Ishikawa (cell line): ENCODE measurements around the gene SAPCD2.

ENCODE experiments used
- CEBPB ChIP-seq: IDR thresholded peaks from 2 replicates; pipeline ENCODE4 v1.6.1; 2012
- CREB1 ChIP-seq: IDR thresholded peaks from 2 replicates; pipeline ENCODE4 v1.6.1; 2012; ENCODE audit warnings: low read depth
- EGR1 ChIP-seq: IDR thresholded peaks from 2 replicates; pipeline ENCODE4 v1.6.1; 2012
- EP300 ChIP-seq: IDR thresholded peaks from 2 replicates; pipeline ENCODE4 v1.6.1; 2012; ENCODE audit warnings: borderline replicate concordance
- FOXM1 ChIP-seq: IDR thresholded peaks from 2 replicates; pipeline ENCODE4 v1.6.1; 2012; ENCODE audit warnings: low read depth, borderline replicate concordance
- MAX ChIP-seq: IDR thresholded peaks from 2 replicates; pipeline ENCODE4 v1.6.1; 2012
- NFIC ChIP-seq: IDR thresholded peaks from 2 replicates; pipeline ENCODE4 v1.6.1; 2012
- RAD21 ChIP-seq: IDR thresholded peaks from 2 replicates; pipeline ENCODE4 v1.6.1; 2012; ENCODE audit warnings: low read depth
- REST ChIP-seq: IDR thresholded peaks from 2 replicates; pipeline ENCODE4 v1.6.1; 2012; ENCODE audit warnings: low read depth, mild to moderate bottlenecking
- TAF1 ChIP-seq: IDR thresholded peaks from 2 replicates; pipeline ENCODE4 v1.6.1; 2012; ENCODE audit warnings: low read depth, mild to moderate bottlenecking
- TCF12 ChIP-seq: IDR thresholded peaks from 2 replicates; pipeline ENCODE4 v1.6.1; 2012; ENCODE audit warnings: low read depth
- TEAD4 ChIP-seq: IDR thresholded peaks from 2 replicates; pipeline ENCODE4 v1.6.1; 2012
- USF1 ChIP-seq: IDR thresholded peaks from 2 replicates; pipeline ENCODE4 v1.6.1; 2012
- YY1 ChIP-seq: IDR thresholded peaks from 2 replicates; pipeline ENCODE4 v1.6.1; 2012; ENCODE audit warnings: low read depth
- ZBTB7A ChIP-seq: IDR thresholded peaks from 2 replicates; pipeline ENCODE4 v1.6.1; 2012; ENCODE audit warnings: low read depth

The SAPCD2 gene

GRCh38 chr9:137110147-137110910, 40.0 kb upstream of the SAPCD2 start:
- TF ChIP-seq TCF12: no peak
- TF ChIP-seq RAD21: no peak
- TF ChIP-seq FOXM1: no peak
- TF ChIP-seq EP300: no peak
- no peak for TF ChIP-seq MAX
- TF ChIP-seq CEBPB: no peak

GRCh38 chr9:137109250-137110146, 39.1 kb upstream of the SAPCD2 start:
- TF ChIP-seq EGR1: no peak
- TF ChIP-seq TAF1: no peak
- TF ChIP-seq FOXM1: no peak
- TF ChIP-seq MAX: no peak
- no peak for TF ChIP-seq TCF12
- TF ChIP-seq EP300: no peak
- no peak for TF ChIP-seq TEAD4
- no peak for TF ChIP-seq NFIC
- TF ChIP-seq CEBPB: no peak

GRCh38 chr9:137108608-137109249, 38.4 kb upstream of the SAPCD2 start:
- TF ChIP-seq TCF12 (no peak), FOXM1 (no peak), CREB1 (no peak), EGR1 (no peak)

GRCh38 chr9:137107982-137108381, 37.6 kb upstream of the SAPCD2 start:
- TF ChIP-seq ZBTB7A: no peak
- TF ChIP-seq TAF1: no peak
- TF ChIP-seq NFIC: no peak
- no peak for TF ChIP-seq EP300
- no peak for TF ChIP-seq USF1
- no peak for TF ChIP-seq YY1
- no peak for TF ChIP-seq CEBPB

GRCh38 chr9:137107312-137107921, 37.1 kb upstream of the SAPCD2 start:
- TF ChIP-seq EGR1: no peak
- no peak for TF ChIP-seq EP300
- TF ChIP-seq TEAD4: no peak
- TF ChIP-seq NFIC: no peak
- TF ChIP-seq FOXM1: no peak
- no peak for TF ChIP-seq TCF12
- TF ChIP-seq ZBTB7A: no peak
- TF ChIP-seq YY1: no peak
- no peak for TF ChIP-seq REST
- TF ChIP-seq CEBPB: no peak
- TF ChIP-seq TAF1: no peak
- no peak for TF ChIP-seq RAD21
- TF ChIP-seq CREB1: no peak
- TF ChIP-seq MAX: no peak
- no peak for TF ChIP-seq USF1

- TF ChIP-seq REST (no peak), ZBTB7A (no peak), USF1 (no peak), MAX (no peak), TEAD4 (no peak), EP300 (no peak), CEBPB (no peak)
Observed at GRCh38 chr9:137106662-137107250, 36.4 kb upstream of the SAPCD2 start.
